ENCODE data around the gene COL1A1.

- TF ChIP-seq CTCF (IDR thresholded peaks at IDR 0.05) (no peak), POLR2A (IDR thresholded peaks at IDR 0.05) (no peak)
Measured at GRCh38 chr17:50141026-50141744, 60.2 kb downstream of the COL1A1 start.

All from lower leg skin (tissue), 3 donors.